Measurements from ENCODE around the gene POLD3.

The POLD3 gene

GRCh38 chr11:74572349-74572748, 20.0 kb upstream of the POLD3 start:
- TF ChIP-seq GATA2 (IDR thresholded peaks at IDR 0.05; ENCODE audit: low read depth, low read length), result no peak
- no peak for TF ChIP-seq GATA3 (IDR thresholded peaks at IDR 0.05; ENCODE audit: low read depth, low read length)

GRCh38 chr11:74574563-74574962, 17.8 kb upstream of the POLD3 start:
- TF ChIP-seq GATA3 (IDR thresholded peaks at IDR 0.05; ENCODE audit: low read depth, low read length) (no peak), GATA2 (IDR thresholded peaks at IDR 0.05; ENCODE audit: low read depth, low read length) (no peak)

DNA sequence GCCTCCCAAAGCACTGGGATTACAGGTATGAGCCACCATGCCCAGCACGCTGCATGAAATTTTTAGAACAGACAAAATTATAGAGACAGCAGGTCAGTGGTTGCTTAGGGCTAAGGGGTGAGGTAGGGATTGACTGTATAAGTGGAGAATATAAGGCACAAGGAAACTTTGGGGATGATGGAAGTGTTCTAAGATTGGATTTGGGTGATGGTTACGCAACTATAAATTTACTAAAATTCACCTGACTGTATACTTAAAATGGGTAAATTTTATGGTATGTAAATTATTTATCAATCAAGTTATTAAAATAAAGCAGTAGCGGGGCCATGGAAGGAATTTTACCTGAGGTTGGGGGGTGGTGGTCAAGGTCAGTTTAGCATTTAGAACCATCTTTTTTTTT, 16.4 kb upstream of the POLD3 start:
- no peak for TF ChIP-seq GATA2 (IDR thresholded peaks at IDR 0.05; ENCODE audit: low read depth, low read length)
- TF ChIP-seq GATA3 (IDR thresholded peaks at IDR 0.05; ENCODE audit: low read depth, low read length), result no peak

DNA sequence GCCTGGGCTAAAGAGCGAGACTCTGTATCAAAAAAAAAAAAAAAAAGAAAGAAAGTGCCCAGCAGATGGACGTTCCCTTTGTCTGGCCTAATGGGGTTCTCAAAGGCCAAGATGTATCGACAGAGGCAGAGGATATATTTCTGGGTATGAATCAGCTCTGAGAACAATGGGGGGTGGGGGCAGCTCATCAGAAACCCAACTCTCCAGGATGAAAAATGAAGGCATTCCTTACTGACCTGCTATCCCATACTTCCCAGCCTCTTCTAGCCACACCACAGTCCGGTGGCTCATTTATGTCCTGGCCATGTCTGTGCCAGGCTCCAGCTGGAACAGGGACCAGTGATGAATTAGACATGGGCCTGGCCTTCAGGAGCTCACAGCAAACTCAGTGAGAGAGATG, 15.2 kb upstream of the POLD3 start:
- TF ChIP-seq GATA2 (IDR thresholded peaks at IDR 0.05; ENCODE audit: low read depth, low read length), result no peak
- TF ChIP-seq GATA3 (IDR thresholded peaks at IDR 0.05; ENCODE audit: low read depth, low read length), result no peak

DNA sequence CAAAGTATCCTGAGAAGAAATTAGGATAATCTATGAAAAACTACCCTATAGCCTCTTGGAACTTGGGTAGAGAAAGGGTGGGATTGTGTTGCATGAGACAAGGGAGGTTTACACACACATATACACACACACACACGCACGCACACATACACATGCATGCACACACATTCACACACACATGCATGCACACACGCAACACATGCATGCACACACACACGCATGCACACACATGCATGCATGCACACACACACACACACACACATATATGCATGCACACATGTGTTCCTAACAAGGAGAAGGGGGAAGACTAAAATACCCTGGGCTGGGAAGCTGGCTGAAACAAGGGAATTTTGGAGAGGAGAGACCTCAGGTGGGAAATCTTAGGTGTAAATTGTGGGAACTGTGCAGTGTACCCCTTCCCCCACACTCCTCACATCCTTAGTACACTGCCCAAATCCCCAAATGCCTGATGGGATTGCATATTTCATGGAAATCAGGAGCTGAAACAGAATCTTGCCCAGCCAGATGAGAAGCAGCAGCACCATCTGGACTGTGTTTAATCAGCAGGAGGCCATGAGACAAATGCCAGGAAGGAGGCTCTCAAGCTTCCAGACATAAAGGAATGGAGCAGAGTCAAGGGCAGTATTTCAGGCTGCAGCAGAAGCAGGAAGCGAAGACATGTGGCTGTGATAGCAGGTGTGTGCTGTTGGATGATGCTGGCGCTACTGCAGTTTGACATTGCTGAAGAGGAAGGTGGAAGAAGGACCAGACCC, 14.6 kb upstream of the POLD3 start:
- TF ChIP-seq GATA3 (IDR thresholded peaks at IDR 0.05; ENCODE audit: low read depth, low read length) (no peak), GATA2 (IDR thresholded peaks at IDR 0.05; ENCODE audit: low read depth, low read length) (no peak)

GRCh38 chr11:74579577-74580270, 12.7 kb upstream of the POLD3 start:
- TF ChIP-seq GATA2 (IDR thresholded peaks at IDR 0.05; ENCODE audit: low read depth, low read length) (no peak), GATA3 (IDR thresholded peaks at IDR 0.05; ENCODE audit: low read depth, low read length) (no peak)

- TF ChIP-seq GATA3 (IDR thresholded peaks at IDR 0.05; ENCODE audit: low read depth, low read length) (no peak), GATA2 (IDR thresholded peaks at IDR 0.05; ENCODE audit: low read depth, low read length) (no peak)
Measured at GRCh38 chr11:74581954-74582547, 10.3 kb upstream of the POLD3 start.

- no peak for TF ChIP-seq GATA3 (IDR thresholded peaks at IDR 0.05; ENCODE audit: low read depth, low read length)
- TF ChIP-seq GATA2 (IDR thresholded peaks at IDR 0.05; ENCODE audit: low read depth, low read length), result no peak
Measured at GRCh38 chr11:74583024-74583624, 9.3 kb upstream of the POLD3 start.

- TF ChIP-seq GATA2 (IDR thresholded peaks at IDR 0.05; ENCODE audit: low read depth, low read length) (no peak), GATA3 (IDR thresholded peaks at IDR 0.05; ENCODE audit: low read depth, low read length) (no peak)
Measured at GRCh38 chr11:74592063-74592440, 330 bp upstream of the POLD3 start.

DNA sequence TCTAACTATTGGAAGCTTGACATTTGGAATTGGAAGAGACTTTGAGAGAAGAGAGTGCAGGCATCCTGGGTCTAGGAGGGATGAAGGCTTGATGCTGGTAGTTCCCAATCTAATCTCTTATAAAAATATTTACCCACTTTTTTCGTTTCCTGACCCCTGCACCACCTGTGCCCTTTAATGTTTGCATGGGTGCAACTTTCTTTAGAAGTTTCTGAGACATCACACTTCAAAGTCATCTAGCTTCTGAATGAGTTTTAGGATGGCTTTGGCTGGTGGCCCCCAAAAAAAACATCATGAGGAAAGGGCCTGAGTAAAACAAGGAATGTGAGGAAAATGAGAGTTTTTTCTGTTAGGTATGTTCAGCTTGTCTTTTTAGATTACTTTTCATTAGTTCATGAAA, 1.1 kb downstream of the POLD3 start:
- TF ChIP-seq GATA2 (IDR thresholded peaks at IDR 0.05; ENCODE audit: low read depth, low read length) (no peak), GATA3 (IDR thresholded peaks at IDR 0.05; ENCODE audit: low read depth, low read length) (no peak)

GRCh38 chr11:74602637-74603556, 10.5 kb downstream of the POLD3 start:
- no peak for TF ChIP-seq GATA2 (IDR thresholded peaks at IDR 0.05; ENCODE audit: low read depth, low read length)
- TF ChIP-seq GATA3 (IDR thresholded peaks at IDR 0.05; ENCODE audit: low read depth, low read length), result no peak

GRCh38 chr11:74603845-74604244, 11.5 kb downstream of the POLD3 start:
- no peak for TF ChIP-seq GATA3 (IDR thresholded peaks at IDR 0.05; ENCODE audit: low read depth, low read length)
- no peak for TF ChIP-seq GATA2 (IDR thresholded peaks at IDR 0.05; ENCODE audit: low read depth, low read length)

DNA sequence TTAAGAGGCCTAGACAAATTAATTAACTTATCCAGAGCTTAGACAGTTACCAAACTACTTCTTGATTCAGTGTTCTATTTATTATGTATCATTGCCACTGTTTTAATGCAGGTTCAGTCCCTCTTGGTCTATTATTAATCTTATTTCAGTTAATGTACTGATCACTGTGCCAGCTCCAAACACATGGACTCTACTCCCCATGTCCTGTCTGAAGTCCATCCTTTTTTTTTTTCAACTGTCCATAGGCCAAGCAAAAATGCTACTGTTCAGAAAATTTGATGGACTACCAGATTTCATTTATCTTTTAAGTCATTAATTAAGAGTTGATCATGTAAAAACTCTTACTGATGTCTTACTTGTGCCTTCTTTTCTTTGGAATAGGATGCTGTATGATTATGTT, 11.9 kb downstream of the POLD3 start:
- TF ChIP-seq GATA2 (IDR thresholded peaks at IDR 0.05; ENCODE audit: low read depth, low read length) (no peak), GATA3 (IDR thresholded peaks at IDR 0.05; ENCODE audit: low read depth, low read length) (no peak)
